Fibroblast of skin of left biceps (primary cell): Measurements from ENCODE around the gene WFDC1.

Experiments
- DNase-seq, 2 experiments: peaks; one replicate each; pipeline ENCODE4 v3.0.0-alpha.2; 2013; ENCODE audit warnings: low read depth in 2 of 2

WFDC1 gene

GRCh38 chr16:84351630-84352029 is 57.0 kb downstream of the WFDC1 start:
- no peak for DNase-seq

GRCh38 chr16:84354306-84354705 is 59.6 kb downstream of the WFDC1 start:
- no peak for DNase-seq

DNA sequence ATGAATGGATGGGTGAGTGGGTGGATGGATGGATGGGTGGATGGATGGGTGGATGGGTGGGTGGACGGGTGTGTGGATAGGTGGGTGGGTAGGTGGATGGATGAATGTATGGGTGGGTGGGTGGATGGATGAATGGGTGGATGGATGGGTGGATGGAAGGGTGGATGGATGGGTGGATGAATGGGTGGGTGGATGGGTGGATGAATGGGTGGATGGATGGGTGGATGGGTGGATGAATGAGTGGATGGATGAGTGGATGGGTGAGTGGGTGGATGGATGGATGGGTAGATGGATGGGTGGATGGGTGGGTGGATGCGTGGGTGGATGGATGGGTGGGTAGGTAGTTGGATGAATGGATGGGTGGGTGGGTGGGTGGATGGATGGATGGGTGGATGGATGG is 60.5 kb downstream of the WFDC1 start:
- no peak for DNase-seq

- no peak for DNase-seq
Observed at GRCh38 chr16:84356176-84356575, 61.5 kb downstream of the WFDC1 start.

GRCh38 chr16:84356591-84357116 is 62.0 kb downstream of the WFDC1 start:
- DNase-seq, result no peak

DNA sequence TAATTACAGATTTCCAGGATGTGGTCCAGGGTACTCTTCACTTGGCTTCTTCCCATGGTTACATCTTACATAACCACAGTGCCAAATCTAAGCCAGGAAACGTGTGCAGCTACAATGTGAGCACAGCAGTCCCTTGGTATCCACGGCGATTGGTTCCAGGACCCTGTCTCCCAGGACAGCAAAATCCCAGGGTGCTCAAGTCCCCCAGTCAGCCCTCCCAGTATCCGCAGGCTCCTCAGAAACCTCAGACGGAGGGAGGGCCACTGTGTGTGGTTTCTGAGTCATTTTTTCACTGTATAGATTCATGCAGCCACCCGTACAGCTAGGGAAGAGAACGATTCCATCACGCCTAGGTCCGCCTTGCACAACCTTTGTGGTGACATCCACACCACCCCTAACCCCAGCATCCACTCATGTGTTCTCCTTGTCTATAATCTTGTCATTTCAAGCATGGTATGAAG is 62.5 kb downstream of the WFDC1 start:
- peak in 1 of 2 experiments; percentile 1 for DNase-seq

GRCh38 chr16:84358601-84359295 is 64.1 kb downstream of the WFDC1 start:
- DNase-seq, result no peak

DNA sequence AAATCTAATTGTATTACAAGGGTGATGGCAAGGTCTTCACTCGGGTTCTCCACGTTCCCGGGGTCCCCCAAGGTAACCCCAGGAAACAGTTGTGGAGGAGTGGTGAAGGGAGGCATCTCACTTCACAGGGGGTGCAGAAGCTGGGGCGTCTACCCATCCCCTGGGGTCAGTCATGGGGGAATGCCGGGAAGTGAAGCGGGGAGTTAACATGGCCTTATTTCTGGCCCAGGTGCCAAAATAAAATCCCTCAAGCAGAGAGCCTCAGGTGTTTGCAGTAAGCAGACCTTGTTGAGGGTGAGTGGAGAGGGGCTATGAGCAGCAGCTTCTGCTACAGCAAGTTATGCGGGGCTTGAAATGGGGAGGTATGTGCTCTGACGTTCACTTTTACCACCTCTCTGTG is 64.6 kb downstream of the WFDC1 start:
- no peak for DNase-seq

GRCh38 chr16:84360170-84360569 is 65.5 kb downstream of the WFDC1 start:
- DNase-seq, result no peak

GRCh38 chr16:84360748-84361147 is 66.1 kb downstream of the WFDC1 start:
- DNase-seq, result no peak

DNA sequence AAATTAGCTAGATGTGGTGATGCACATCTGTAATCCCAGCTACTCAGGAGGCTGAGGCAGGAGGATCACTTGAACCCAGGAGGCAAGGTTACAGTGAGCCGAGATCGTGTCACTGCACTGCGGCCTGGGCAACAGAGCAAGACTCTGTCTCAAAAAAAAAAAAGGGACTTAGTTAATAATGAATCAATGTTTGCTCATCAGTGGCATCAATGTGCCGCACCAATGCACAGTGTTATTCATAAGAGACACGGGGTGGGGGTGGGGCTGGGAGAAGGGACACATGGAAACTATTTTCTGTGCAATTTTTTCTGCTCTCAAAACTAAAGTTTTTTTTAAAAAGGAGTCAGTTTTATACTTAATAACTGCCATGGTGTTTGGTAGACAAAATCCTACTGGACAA is 66.9 kb downstream of the WFDC1 start:
- no peak for DNase-seq

DNA sequence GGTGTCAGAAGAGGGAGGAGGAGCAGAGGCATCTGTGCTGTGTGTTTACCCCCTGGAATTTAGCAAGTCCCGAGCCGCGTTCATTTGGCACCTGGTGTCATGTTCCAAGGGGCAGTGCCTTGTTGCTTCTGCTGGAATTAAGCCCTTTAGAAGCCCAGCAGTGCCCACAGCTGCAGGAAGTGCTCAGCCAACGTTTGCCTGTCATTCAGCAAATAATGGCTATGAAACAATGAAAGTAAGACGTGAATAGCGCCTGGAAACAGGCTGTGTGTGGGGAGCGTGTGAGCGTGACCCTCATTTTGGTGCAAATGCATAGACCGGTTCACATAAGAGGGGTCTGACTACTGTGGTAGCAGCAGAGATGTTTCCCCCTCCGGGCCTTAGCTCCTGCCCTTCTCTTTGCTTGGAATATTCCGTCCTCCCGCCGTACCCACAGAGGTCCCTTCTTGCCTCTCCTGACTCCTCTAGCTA is 67.8 kb downstream of the WFDC1 start:
- no peak for DNase-seq

GRCh38 chr16:84366208-84366607 is 71.5 kb downstream of the WFDC1 start:
- no peak for DNase-seq

- no peak for DNase-seq
Observed at GRCh38 chr16:84367297-84367680, 72.6 kb downstream of the WFDC1 start.

DNA sequence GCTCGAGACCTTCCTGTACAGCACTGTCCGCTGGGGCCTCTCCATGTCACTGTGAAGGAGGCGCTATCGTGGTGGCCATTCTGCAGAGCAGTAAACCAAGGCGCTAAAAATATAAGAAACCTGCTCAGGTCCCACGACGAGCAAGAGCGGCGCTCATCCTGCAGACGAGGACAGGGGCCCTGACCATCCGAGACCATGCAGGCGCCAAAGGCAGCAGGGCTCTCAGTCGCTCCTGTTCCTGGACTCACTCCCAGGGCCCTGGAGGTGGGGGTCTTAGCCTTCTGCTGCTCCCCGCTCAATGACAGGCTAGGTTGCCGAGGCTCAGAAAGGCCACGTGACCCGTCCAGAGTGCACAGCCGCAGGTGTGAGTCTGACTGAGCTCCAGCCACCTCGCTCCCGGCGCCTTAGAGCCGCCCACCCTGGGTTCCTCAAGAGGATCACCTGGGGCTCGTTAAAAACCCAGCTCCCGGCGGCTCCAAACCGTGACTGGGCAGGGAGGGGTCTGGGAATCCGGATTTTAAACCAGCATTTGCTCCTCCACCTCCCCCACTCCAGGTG is 73.2 kb downstream of the WFDC1 start:
- no peak for DNase-seq

- DNase-seq, result no peak
Observed at GRCh38 chr16:84368308-84368996, 73.8 kb downstream of the WFDC1 start, which contains the start of gene ATP2C2. Gene ATP2C2 (plus strand): TSS chr16:84368538. CDS start chr16:84368616, 78 bp downstream.

- no peak for DNase-seq
Observed at GRCh38 chr16:84369105-84369504, 74.4 kb downstream of the WFDC1 start.

- DNase-seq, result no peak
Observed at GRCh38 chr16:84369938-84370627, 75.4 kb downstream of the WFDC1 start.

GRCh38 chr16:84370723-84371552 is 76.3 kb downstream of the WFDC1 start:
- no peak for DNase-seq

GRCh38 chr16:84371553-84371865 is 76.8 kb downstream of the WFDC1 start:
- no peak for DNase-seq

DNA sequence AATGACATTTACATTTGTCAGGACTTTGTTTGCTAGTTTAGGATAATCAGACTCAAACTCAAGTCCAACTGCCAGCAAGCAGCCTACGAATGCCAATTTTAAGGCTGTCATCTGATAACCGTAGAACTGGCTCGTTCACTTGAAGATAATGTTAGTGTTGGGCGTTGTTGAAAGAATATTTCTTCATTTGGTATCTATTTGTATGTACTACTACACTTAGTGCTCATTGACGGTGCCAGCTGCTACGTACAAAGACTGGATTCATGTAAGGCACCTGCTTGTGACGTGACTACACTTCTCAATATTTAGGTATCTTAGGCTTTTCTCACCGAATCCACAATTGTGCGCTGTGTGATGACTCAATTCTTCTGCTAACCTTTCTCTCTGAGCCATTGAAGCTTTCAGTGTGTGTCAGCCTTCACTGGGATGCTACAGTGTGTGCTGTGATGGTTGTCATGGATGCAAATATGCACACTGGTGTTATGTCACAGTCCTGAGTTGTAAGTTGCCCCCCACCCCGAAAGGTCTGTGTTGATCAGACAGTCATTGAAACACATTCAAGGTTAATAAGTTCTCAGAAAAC is 79.3 kb downstream of the WFDC1 start:
- DNase-seq, result no peak
